HG02588 (cell line): Measurements from ENCODE around the gene RGS2.

Experiments used
- ATAC-seq: cut with Tn5 transposase; IDR thresholded peaks from one replicate; pipeline ENCODE4 v1.9.1; 2021; ENCODE audit warnings: mild to moderate bottlenecking, moderate library complexity; ENCODE audit not compliant: unreplicated experiment

Gene RGS2, protein sequence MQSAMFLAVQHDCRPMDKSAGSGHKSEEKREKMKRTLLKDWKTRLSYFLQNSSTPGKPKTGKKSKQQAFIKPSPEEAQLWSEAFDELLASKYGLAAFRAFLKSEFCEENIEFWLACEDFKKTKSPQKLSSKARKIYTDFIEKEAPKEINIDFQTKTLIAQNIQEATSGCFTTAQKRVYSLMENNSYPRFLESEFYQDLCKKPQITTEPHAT

GRCh38 chr1:192808518-192809306 is at the start of gene RGS2:
Gene RGS2, plus strand, starts transcription at chr1:192809039. Its CDS starts 33 bp downstream, at chr1:192809072.
- peak; percentile 89 for ATAC-seq

DNA sequence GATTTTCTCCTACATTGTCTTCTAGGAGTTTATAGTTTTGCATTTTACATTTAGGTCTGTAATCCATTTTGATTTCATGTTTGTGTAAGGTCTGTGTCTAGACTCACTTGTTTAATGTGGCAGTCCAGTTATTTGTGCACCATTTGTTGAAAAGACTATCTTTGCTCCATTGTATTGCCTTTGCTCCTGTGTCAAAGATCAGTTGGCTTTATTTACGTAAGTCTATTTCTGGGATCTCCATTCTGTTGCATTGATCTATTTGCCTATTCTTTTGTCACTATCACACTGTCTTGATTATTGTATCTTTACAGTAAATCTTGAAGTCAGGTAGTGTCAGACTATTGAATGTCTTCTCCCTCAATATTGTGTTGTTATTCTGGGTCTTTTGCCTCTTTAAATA is 49.7 kb upstream of the RGS2 start:
- no peak for ATAC-seq

GRCh38 chr1:192762265-192762664 is 46.6 kb upstream of the RGS2 start:
- ATAC-seq: no peak

DNA sequence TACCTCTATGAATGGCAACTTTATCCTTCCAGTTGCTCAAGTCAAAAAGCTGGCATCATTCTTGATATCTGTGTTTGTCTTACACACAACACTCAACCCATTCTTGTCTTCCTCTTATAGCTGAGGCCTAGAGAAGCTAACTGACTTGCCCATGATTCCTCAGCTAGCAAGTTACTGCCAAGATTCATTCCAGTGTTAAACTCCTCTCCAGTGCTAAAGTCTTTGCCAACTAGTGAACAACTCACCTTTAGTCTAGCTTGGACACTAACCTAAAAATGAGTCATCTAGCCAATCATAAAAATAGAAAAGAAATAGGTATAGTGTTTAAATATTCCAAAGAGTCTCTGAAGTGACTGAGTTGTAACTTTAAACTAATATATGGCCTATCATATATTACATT is 45.6 kb upstream of the RGS2 start:
- no peak for ATAC-seq

DNA sequence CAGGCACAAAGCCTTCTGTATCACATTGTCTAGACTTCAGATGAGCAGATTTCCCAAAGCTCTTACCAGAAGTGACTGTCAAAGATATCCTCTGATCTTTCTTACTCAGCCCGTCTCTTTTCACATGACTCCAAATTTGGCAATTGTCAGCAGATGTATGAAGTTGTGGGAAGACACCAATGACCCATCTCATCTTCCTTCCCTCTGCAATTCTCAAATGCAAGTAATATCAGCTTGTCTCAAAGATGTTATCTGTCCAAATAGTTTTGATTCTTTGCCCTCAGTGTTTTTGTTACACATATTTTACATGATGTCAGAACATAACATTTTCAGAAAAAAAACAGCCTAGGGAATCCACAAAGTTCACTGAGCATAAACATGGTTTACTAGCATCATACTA is 45.1 kb upstream of the RGS2 start:
- no peak for ATAC-seq

- ATAC-seq: no peak
These were observed 44.2 kb upstream of the RGS2 start for GRCh38 chr1:192764675-192765074.

GRCh38 chr1:192766009-192766625 is 42.7 kb upstream of the RGS2 start:
- ATAC-seq: no peak

DNA sequence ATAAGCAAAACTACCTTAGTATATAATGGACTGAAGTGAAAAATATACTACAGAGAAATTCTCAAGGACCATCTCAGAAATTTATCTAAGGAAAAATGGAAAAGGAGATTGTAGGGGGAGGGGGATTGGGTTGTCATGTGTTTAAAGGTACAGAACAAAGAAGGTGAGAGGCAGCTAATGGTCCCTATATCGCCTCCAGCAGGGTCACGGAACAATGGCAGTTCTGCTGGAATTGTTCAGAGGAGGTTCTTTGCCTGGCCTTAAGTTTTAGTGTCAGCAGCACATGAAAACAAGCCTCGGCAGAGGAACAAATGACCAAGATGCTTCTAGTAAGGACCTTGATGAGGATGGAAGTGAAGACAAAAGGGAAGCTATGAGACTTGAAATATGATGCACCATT is 42.0 kb upstream of the RGS2 start:
- ATAC-seq: no peak

- ATAC-seq: no peak
These were observed 41.0 kb upstream of the RGS2 start for GRCh38 chr1:192767798-192768197.

GRCh38 chr1:192768463-192768862 is 40.4 kb upstream of the RGS2 start:
- no peak for ATAC-seq

DNA sequence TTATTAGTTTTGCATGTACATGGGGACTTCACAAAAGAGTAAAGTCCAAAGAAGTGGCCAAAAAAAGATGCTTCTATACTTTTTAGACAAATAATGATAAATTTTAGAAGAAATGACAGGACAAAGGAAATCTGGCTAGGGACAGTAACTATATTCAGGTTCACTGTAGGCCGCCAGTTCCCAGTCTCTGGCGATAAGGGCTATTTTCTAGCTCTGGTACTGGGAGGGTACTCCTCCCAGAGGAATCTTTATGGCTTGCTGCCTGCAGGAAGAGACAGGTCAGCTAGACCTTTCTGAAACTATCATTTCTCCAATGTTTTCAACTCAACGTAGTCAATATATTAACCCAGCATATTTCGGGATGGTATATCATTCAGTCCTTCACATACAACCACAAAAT is 37.5 kb upstream of the RGS2 start:
- no peak for ATAC-seq

DNA sequence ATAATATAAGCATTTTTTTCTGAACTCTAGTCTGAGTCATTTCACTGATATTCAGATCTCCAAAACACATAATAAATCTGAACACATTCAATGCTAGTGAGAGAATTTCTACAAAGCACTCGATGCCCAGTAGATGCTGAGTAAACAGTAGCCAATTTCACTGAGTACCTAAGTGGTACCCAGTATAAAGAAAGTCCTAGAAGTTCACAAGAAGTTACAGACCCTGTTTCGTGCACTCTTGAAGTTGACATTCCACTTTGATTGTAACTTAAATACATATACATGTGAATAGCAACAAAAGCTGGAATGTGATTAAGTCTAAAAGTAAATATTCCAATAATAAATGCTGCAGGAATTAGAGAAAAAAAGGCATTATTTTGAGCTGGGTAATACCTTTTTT is 33.2 kb upstream of the RGS2 start:
- ATAC-seq: no peak

DNA sequence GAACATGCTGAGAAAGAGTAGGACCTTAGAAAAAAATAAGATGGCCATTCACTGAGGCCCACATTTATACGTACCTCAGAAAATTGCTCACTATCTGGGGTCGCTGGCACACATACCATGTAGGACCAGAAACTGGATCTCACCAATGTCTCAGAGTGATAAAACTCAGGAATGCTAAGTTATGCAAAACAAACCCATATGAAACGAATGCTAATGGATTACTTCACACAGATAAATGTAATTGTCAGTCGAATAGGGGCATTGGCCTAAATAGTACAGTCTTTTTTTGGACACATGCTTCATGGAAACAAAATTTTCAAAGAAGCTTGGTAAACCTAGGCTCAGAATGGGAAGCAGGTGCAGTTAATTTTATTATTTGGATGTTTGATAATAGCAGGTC is 32.6 kb upstream of the RGS2 start:
- no peak for ATAC-seq

GRCh38 chr1:192776998-192777397 is 31.8 kb upstream of the RGS2 start:
- ATAC-seq: no peak

DNA sequence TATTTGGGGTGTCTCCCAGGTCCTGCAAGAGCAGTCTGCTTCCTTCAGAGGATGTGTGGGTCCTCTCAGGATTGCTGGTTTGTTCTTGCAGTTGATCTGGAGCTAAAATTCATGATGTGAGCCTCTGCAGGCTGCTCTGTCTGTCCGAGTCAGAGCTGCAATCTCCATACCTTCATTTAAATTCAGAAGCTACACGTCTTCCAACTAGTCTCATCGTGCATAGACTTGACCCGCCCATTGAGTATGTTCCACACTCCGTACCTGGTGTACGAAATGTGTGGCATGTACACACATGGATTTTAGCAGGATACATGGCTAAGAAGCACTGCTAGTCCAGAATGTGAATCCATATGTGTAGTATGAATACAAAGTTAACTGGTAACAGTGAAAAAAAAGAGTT is 25.0 kb upstream of the RGS2 start:
- ATAC-seq: no peak

DNA sequence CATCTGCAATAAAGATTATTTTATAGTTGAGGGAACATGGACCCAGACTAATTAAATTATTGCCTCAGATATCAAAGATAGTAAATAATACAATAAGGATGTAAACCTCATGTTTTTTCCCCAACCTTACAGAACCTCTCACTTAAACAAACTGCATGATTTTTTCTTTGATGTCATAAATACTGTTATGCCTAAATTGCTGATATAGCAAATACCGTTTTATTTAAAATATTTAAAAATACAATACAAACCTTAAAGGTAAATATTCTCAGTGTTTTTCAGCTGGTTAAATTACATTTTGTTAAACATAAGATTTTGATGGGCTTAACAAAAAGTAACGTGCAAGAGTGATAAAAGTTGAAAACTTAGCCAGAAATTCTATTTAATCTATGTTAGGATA is 24.4 kb upstream of the RGS2 start:
- no peak for ATAC-seq

DNA sequence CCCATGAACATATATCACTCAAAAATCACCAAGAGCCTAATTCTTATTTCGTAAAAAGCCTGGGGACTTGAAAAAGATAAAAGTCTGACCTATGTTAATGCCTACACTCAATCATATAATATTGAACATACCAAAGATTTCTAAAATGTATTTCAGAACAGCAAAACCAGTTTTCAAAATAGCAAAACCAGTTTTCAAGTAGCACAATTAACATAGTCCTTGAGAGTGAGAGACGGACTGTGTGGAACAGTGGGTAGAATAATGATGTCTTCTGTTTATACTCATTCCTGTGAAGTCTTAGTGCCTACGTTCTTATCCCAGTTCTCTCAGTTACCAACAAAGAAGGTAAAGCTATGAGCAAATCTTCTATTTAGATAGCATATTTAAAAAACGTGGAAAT is 22.3 kb upstream of the RGS2 start:
- no peak for ATAC-seq

- no peak for ATAC-seq
These were observed 20.8 kb upstream of the RGS2 start for GRCh38 chr1:192787914-192788585.

- ATAC-seq: no peak
These were observed 19.0 kb upstream of the RGS2 start for GRCh38 chr1:192789871-192790270.

DNA sequence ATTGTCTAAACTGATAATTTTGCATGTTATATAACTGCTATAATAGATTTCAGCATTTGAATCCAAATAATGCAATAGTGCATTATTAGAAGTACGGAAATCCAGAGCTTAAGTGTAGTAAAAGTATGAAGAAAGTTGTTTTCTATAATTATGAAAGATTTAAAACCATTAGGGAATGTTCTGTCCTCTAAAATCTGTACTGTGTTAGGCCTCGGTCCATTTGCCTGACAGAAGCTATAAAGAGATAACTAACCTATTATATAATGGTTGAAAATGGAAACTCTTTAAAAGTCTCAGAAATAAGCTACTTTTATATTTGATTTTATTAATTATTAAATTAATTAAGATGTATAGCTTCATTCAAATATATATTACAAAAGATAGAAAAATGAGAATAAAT is 16.2 kb upstream of the RGS2 start:
- ATAC-seq: no peak

- no peak for ATAC-seq
These were observed 14.7 kb upstream of the RGS2 start for GRCh38 chr1:192793983-192794767.
